ENCODE measurements around the gene SPATS2L. TPM values are rescaled to one million over a fixed set of nuclear protein-coding genes. Genes with fewer than 3 reads are reported as not detected.
A peak's percentile ranks its signal among the peaks of the same experiment; 100 is the strongest.

SPATS2L gene
- total and polyA plus RNA-seq, 8 donors = 81.2 to 96.7 (median 91.2) TPM

GRCh38 chr2:200408428-200409316, 102.2 kb downstream of the SPATS2L start:
- H3K4me3 ChIP-seq = no peak overlapping the region
- no peak for TF ChIP-seq CTCF (IDR thresholded peaks at IDR 0.05)
- intact Hi-C loops (cut with DNase I) = no loop called here
- ATAC-seq (peak; percentile 29), DNase-seq (no peak)
- H3K27me3 ChIP-seq = no peaks in the 10 kb centered on the region
- no peaks in the 10 kb centered on the region for H3K36me3 ChIP-seq
- peaks cover 22 to 51% of the 10 kb centered on the region in 2 donors for H3K4me1 ChIP-seq
- H3K27ac ChIP-seq = peak overlapping the region in 1 of 2 donors; percentile 49
- no peaks in the 10 kb centered on the region for H3K9me3 ChIP-seq

GRCh38 chr2:200411831-200412230, 105.3 kb downstream of the SPATS2L start:
- ATAC-seq (peak; percentile 89), DNase-seq (peak in 1 of 4 donors; percentile 19)
- Histone ChIP-seq H3K4me1 (peaks cover 5 to 22% of the 10 kb centered on the region in 2 donors), H3K27me3 (no peaks in the 10 kb centered on the region), H3K9me3 (no peaks in the 10 kb centered on the region), H3K36me3 (no peaks in the 10 kb centered on the region), H3K4me3 (no peak overlapping the region), H3K27ac (no peak overlapping the region)
- no peak for TF ChIP-seq CTCF (IDR thresholded peaks at IDR 0.05)
- intact Hi-C loops (cut with DNase I) = no loop called here

- intact Hi-C loops (cut with DNase I) = no loop called here
- peaks cover 0 to 5% of the 10 kb centered on the region in 2 donors for H3K36me3 ChIP-seq
These were observed 107.9 kb downstream of the SPATS2L start for GRCh38 chr2:200414367-200414766.

GRCh38 chr2:200415455-200415854, 109.0 kb downstream of the SPATS2L start:
- intact Hi-C loops (cut with DNase I) = no loop called here
- Histone ChIP-seq H3K36me3 (peaks cover 0 to 16% of the 10 kb centered on the region in 2 donors), H3K27me3 (no peaks in the 10 kb centered on the region), H3K27ac (no peak overlapping the region), H3K4me1 (peaks cover 0 to 4% of the 10 kb centered on the region in 2 donors), H3K4me3 (no peak overlapping the region), H3K9me3 (no peaks in the 10 kb centered on the region)
- DNase-seq (no peak), ATAC-seq (no peak)
- no peak for TF ChIP-seq CTCF (IDR thresholded peaks at IDR 0.05)

More at GRCh38 chr2:200414367-200414766, 107.9 kb downstream of the SPATS2L start:
- H3K9me3 ChIP-seq = no peaks in the 10 kb centered on the region
- no peak for TF ChIP-seq CTCF (IDR thresholded peaks at IDR 0.05)
- no peak overlapping the region for H3K4me3 ChIP-seq
- DNase-seq (no peak), ATAC-seq (no peak)
- peaks cover 0 to 4% of the 10 kb centered on the region in 2 donors for H3K4me1 ChIP-seq
- no peak overlapping the region for H3K27ac ChIP-seq
- H3K27me3 ChIP-seq = no peaks in the 10 kb centered on the region

- Histone ChIP-seq H3K4me1 (no peaks in the 10 kb centered on the region), H3K9me3 (no peaks in the 10 kb centered on the region), H3K36me3 (peaks cover 0 to 23% of the 10 kb centered on the region in 2 donors), H3K4me3 (no peak overlapping the region), H3K27me3 (no peaks in the 10 kb centered on the region), H3K27ac (no peak overlapping the region)
- intact Hi-C loops (cut with DNase I) = no loop called here
- DNase-seq (no peak), ATAC-seq (no peak)
- TF ChIP-seq CTCF (IDR thresholded peaks at IDR 0.05) = no peak
These were observed 110.4 kb downstream of the SPATS2L start for GRCh38 chr2:200416878-200417277.
